GM10847 (cell line): ENCODE data around the gene ANKRD55.

Experiments
- POLR2A ChIP-seq: IDR thresholded peaks from 2 replicates; pipeline ENCODE4 v1.6.1; 2011; ENCODE audit not compliant: insufficient read length; ENCODE audit errors: extremely low read depth

The ANKRD55 gene

GRCh38 chr5:56233230-56233629 is at the start of gene ANKRD55:
Gene ANKRD55 (minus strand): TSS chr5:56233330. CDS start chr5:56232913, 417 bp downstream.
- TF ChIP-seq POLR2A = no peak

- TF ChIP-seq POLR2A = no peak
These were observed 49.1 kb upstream of the ANKRD55 start for GRCh38 chr5:56282216-56282615.

- TF ChIP-seq POLR2A = no peak
These were observed 48.5 kb upstream of the ANKRD55 start for GRCh38 chr5:56281489-56282165.

- no peak for TF ChIP-seq POLR2A
These were observed 46.8 kb upstream of the ANKRD55 start for GRCh38 chr5:56279979-56280378.

GRCh38 chr5:56279291-56279690 is 46.2 kb upstream of the ANKRD55 start:
- TF ChIP-seq POLR2A = no peak

GRCh38 chr5:56278335-56278753 is 45.2 kb upstream of the ANKRD55 start:
- TF ChIP-seq POLR2A = no peak

- no peak for TF ChIP-seq POLR2A
These were observed 44.4 kb upstream of the ANKRD55 start for GRCh38 chr5:56277573-56277972.

- no peak for TF ChIP-seq POLR2A
These were observed 40.3 kb upstream of the ANKRD55 start for GRCh38 chr5:56273376-56273955.

GRCh38 chr5:56272765-56273164 is 39.6 kb upstream of the ANKRD55 start:
- no peak for TF ChIP-seq POLR2A

GRCh38 chr5:56270568-56271392 is 37.6 kb upstream of the ANKRD55 start:
- TF ChIP-seq POLR2A = no peak

- no peak for TF ChIP-seq POLR2A
These were observed 36.9 kb upstream of the ANKRD55 start for GRCh38 chr5:56270058-56270457.

GRCh38 chr5:56269216-56269927 is 36.2 kb upstream of the ANKRD55 start:
- TF ChIP-seq POLR2A = no peak

GRCh38 chr5:56267856-56268255 is 34.7 kb upstream of the ANKRD55 start:
- TF ChIP-seq POLR2A = no peak

GRCh38 chr5:56264417-56265025 is 31.4 kb upstream of the ANKRD55 start:
- TF ChIP-seq POLR2A = no peak

- no peak for TF ChIP-seq POLR2A
These were observed 29.1 kb upstream of the ANKRD55 start for GRCh38 chr5:56262279-56262678.
